HepG2 (cell line): ENCODE results near the gene AUTS2. TPM values are rescaled to one million over a fixed set of nuclear protein-coding genes. Genes with fewer than 3 reads are reported as not detected.

Source experiments
- ATAC-seq: fragments of 200-7000 bp; cut with Tn5 transposase; 3 replicates; pipeline ENCODE4 v1.9.1; 2020; ENCODE audit warnings: mild to moderate bottlenecking, moderate library complexity
- BruUV-seq: library from RNA; stranded (reverse); fragments of 400-500 nt; replicated peaks from 2 replicates; lab custom pipeline; 2021; lab: Mats Ljungman, UMichigan
- CTCF ChIA-PET: fragments of 300-600 bp; formaldehyde crosslinking; extraction: SDS; loops from one replicate; lab custom pipeline; 2021; ENCODE audit warnings: low total read pairs, inconsistent platforms, low intra/inter-chr PET ratio; lab: Yijun Ruan, JAX
- POLR2A ChIA-PET: fragments of 350-600 bp; sonication (Branson Sonifier 250); formaldehyde crosslinking; loops from one replicate; lab custom pipeline; 2020; ENCODE audit warnings: antibody characterized with exemption, inconsistent platforms; lab: Yijun Ruan, JAX
- DNase-seq: peaks from one replicate; pipeline ENCODE4 v3.0.0-alpha.2; 2015; ENCODE audit warnings: low spot score
- FAIRE-seq: peaks from 3 replicates; lab custom pipeline; 2011; peaks lifted over from hg19 to GRCh38; lab: Jason Lieb, UNC
- H2AFZ ChIP-seq: one replicate; pipeline ENCODE4 v1.6.1; 2011; ENCODE audit warnings: low read length, inconsistent platforms
- H3K27ac ChIP-seq: fragments of 300-600 bp; 3 replicates; pipeline ENCODE4 v1.8.0; 2011; ENCODE audit warnings: mixed run types, mild to moderate bottlenecking, mixed read lengths, low read length, inconsistent platforms; ENCODE audit not compliant: insufficient read depth; ENCODE audit errors: extremely low read length
- H3K27me3 ChIP-seq, 2 experiments: fragments of 200-600 bp in 1 of 2; 2 replicates in 1 of 2; 3 replicates in 1 of 2; pipeline versions ENCODE4 v1.6.0 to v1.8.0; 2011; ENCODE audit warnings: low read length in 2 of 2, mild to moderate bottlenecking in 2 of 2, moderate library complexity in 2 of 2, inconsistent platforms in 1 of 2; ENCODE audit not compliant: insufficient read depth in 2 of 2, control insufficient read depth in 1 of 2
- H3K36me3 ChIP-seq, 2 experiments: fragments of 200-600 bp in 1 of 2; replicated peaks in 1 of 2; 2 replicates in 1 of 2; 3 replicates in 1 of 2; pipeline versions ENCODE4 v1.5.1 to v1.8.0; 2011; ENCODE audit warnings: low read length in 2 of 2, inconsistent platforms in 1 of 2; ENCODE audit not compliant: insufficient read depth in 2 of 2, control insufficient read depth in 1 of 2
- H3K4me1 ChIP-seq: 2 replicates; pipeline ENCODE4 v1.5.1; 2012; ENCODE audit warnings: low read length, inconsistent platforms; ENCODE audit not compliant: insufficient read depth
- H3K4me2 ChIP-seq: 2 replicates; pipeline ENCODE4 v1.6.0; 2011; ENCODE audit warnings: low read depth, low read length, inconsistent platforms
- H3K4me3 ChIP-seq, 3 experiments: fragments of 200-600 bp in 1 of 3; sonication (generic), shearing (Covaris generic) in 1 of 3; replicated peaks in 1 of 3; 2 replicates each; pipeline ENCODE4 v1.5.1; 2011 to 2016; ENCODE audit warnings: low read length in 3 of 3, inconsistent platforms in 2 of 3, low read depth in 2 of 3, mild to moderate bottlenecking in 2 of 3, control low read depth in 1 of 3, mixed read lengths in 1 of 3; ENCODE audit not compliant: insufficient read depth in 1 of 3
- H3K79me2 ChIP-seq: one replicate; pipeline ENCODE4 v1.6.1; 2011; ENCODE audit warnings: low read length, inconsistent platforms; ENCODE audit not compliant: insufficient read depth
- H3K9ac ChIP-seq: 2 replicates; pipeline ENCODE4 v1.6.0; 2011; ENCODE audit warnings: mild to moderate bottlenecking, low read depth, low read length, inconsistent platforms; ENCODE audit not compliant: insufficient read depth
- H3K9me3 ChIP-seq: 2 replicates; pipeline ENCODE4 v1.5.1; 2012; ENCODE audit warnings: mild to moderate bottlenecking, low read length
- H4K20me1 ChIP-seq: 2 replicates; pipeline ENCODE4 v1.6.0; 2011; ENCODE audit warnings: inconsistent platforms, mild to moderate bottlenecking, low read length, moderate library complexity; ENCODE audit not compliant: insufficient read depth
- EHMT2 ChIP-seq: fragments of 200-600 bp; sonication (generic); IDR thresholded peaks from 2 replicates; pipeline ENCODE4 v1.7.0; 2017; ENCODE audit warnings: antibody characterized with exemption, low read depth, low read length, borderline replicate concordance
- KLF6 ChIP-seq: IDR thresholded peaks from 2 replicates; pipeline ENCODE4 v1.8.0; 2016; ENCODE audit warnings: missing biosample characterization, missing genetic modification reagents
- MAFK ChIP-seq, 2 experiments: IDR thresholded peaks in 1 of 2; conservative IDR thresholded peaks in 1 of 2; 2 replicates each; pipeline ENCODE4 v1.6.1; 2011; ENCODE audit warnings: improper control_type of control experiment in 2 of 2, low read length in 2 of 2
- MYC ChIP-seq: sonication (generic); formaldehyde crosslinking; IDR thresholded peaks from 2 replicates; pipeline ENCODE4 v1.9.0; 2021; ENCODE audit warnings: missing genetic modification reagents, borderline replicate concordance
- RBAK ChIP-seq: sonication (generic); formaldehyde crosslinking; IDR thresholded peaks from 2 replicates; pipeline ENCODE4 v1.5.1; 2020; ENCODE audit warnings: mild to moderate bottlenecking, missing genetic modification reagents
- UBTF ChIP-seq: sonication (generic); formaldehyde crosslinking; IDR thresholded peaks from 2 replicates; pipeline ENCODE4 v1.4.0; 2020; ENCODE audit warnings: mild to moderate bottlenecking, missing genetic modification reagents
- ZFP82 ChIP-seq: sonication (generic); formaldehyde crosslinking; IDR thresholded peaks from 2 replicates; pipeline ENCODE4 v1.5.1; 2020; ENCODE audit warnings: mild to moderate bottlenecking, missing genetic modification reagents, borderline replicate concordance
- ZNF230 ChIP-seq: sonication (generic); formaldehyde crosslinking; IDR thresholded peaks from 2 replicates; pipeline ENCODE4 v1.4.0; 2020; ENCODE audit warnings: mild to moderate bottlenecking, missing genetic modification reagents
- ZNF451 ChIP-seq: sonication (generic); formaldehyde crosslinking; IDR thresholded peaks from 2 replicates; pipeline ENCODE4 v1.5.0; 2020; ENCODE audit warnings: mild to moderate bottlenecking, missing genetic modification reagents
- ZNF576 ChIP-seq: sonication (generic); formaldehyde crosslinking; IDR thresholded peaks from 2 replicates; pipeline ENCODE4 v1.4.0; 2020; ENCODE audit warnings: mild to moderate bottlenecking, missing genetic modification reagents
- WGBS: methylation state at CpG from one replicate; pipeline ENCODE4 v1.1.6; 2017; ENCODE audit warnings: low lambda C conversion rate; 5-methylcytosine and 5-hydroxymethylcytosine counted together
- in situ Hi-C: cut with HindIII; loops from 2 replicates; pipeline ENCODE4 v1.10.0; 2017; ENCODE audit warnings: low pct_unique_long_range_greater_than_20kb; ENCODE audit not compliant: extremely low pct_ligation_motif_present
- intact Hi-C: fragments of 100-400 bp; cut with micrococcal nuclease; formaldehyde crosslinking; loops from one replicate; pipeline ENCODE4 v1.10.0; 2022; ENCODE audit not compliant: unreplicated experiment
- polyA plus RNA-seq, 8 experiments: library from polyadenylated mRNA; depleted of rRNA in 3 of 8; stranded (reverse) in 7 of 8; unstranded in 1 of 8; fragments of >200 nt; fragmentation: Illumina TruSeq in 4 of 8; extraction: Trizol in 4 of 8; gene quantifications; 2 replicates each; pipeline versions ENCODE4 v1.2.1 to v1.2.3, GENCODE V29; 2011 to 2016; ENCODE audit warnings: low read depth in 4 of 8, missing spikeins in 1 of 8, mixed read lengths in 1 of 8; ENCODE audit not compliant: insufficient read depth in 1 of 8
- total RNA-seq, 5 experiments: library from RNA; depleted of rRNA; stranded (reverse); fragments of >200 nt; fragmentation: Illumina TruSeq; extraction: Trizol; gene quantifications; 2 replicates each; pipeline ENCODE4 v1.2.3, GENCODE V29; 2016; ENCODE audit warnings: low read depth in 1 of 5
- TF ChIP-seq, protein P1 (sequence below), 2 experiments: sonication (generic) in 1 of 2; formaldehyde crosslinking in 1 of 2; IDR thresholded peaks; 2 replicates each; pipeline versions ENCODE4 v1.4.0 to v1.6.1; 2016 to 2020; ENCODE audit warnings: borderline replicate concordance in 1 of 2, low read depth in 1 of 2, mild to moderate bottlenecking in 1 of 2, missing genetic modification reagents in 1 of 2

Gene AUTS2
- total and polyA plus RNA-seq, 2 of the 13 experiments (the other 11 are each of a cell fraction or from before 2014, with no cell fraction given): 0.38 TPM; not detected in 1

DNA sequence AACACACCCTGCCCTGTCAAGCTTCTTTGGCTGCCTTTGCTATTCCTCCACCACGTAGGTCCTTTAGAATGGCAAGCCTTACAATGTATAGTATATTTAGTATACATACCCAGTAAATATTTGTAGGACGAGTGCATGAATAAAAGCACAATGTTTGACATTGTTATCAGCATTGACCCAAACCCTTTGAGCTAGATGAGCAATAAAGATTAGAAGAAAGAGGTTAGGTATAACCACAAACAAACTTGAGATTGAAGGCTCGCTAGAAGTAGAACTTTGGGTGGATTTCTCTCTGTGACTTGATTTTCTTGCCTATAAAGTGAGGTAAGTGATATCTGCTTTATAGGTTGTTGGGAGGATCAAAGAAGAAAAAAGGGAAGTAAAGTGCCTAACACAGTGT, 972.7 kb downstream of the AUTS2 start:
- ATAC-seq (no peak), DNase-seq (no peak), FAIRE-seq (no peak)
- H3K4me2 ChIP-seq: 0 out of 2 replicates have a peak overlapping the region, but pooled peaks have one; percentile 66
- ChIA-PET CTCF (no interaction called here), POLR2A (no interaction called here)
- H3K27me3 ChIP-seq: no peaks in the 10 kb centered on the region
- H3K36me3 ChIP-seq: no peaks in the 10 kb centered on the region
- no peaks in the 10 kb centered on the region for H3K9me3 ChIP-seq
- H3K4me1 ChIP-seq: peaks cover 33% of the 10 kb centered on the region
- H3K79me2 ChIP-seq: no peaks in the 10 kb centered on the region
- in situ Hi-C loops (no loop called here), intact Hi-C loops (no loop called here)
- no peak overlapping the region for H2AFZ ChIP-seq
- no peak overlapping the region for H3K4me3 ChIP-seq
- WGBS: 1% methylated on average over 3 of the region's 3 CpGs
- TF ChIP-seq ZNF230 (CRISPR knock-in tag) (no peak), KLF6 (CRISPR knock-in tag) (no peak), RBAK (CRISPR knock-in tag) (no peak), MYC (CRISPR knock-in tag) (no peak), ZFP82 (CRISPR knock-in tag) (no peak), ZNF451 (no peak), MAFK (conservative IDR thresholded peaks at IDR 0.05 in 1 of 2, IDR thresholded peaks at IDR 0.05 in 1 of 2; ENCODE audit: low read length in 2 of 2) (no peak), ZNF576 (CRISPR knock-in tag) (no peak), UBTF (CRISPR knock-in tag) (no peak), EHMT2 (no peak)
- TF ChIP-seq, protein P1, sequence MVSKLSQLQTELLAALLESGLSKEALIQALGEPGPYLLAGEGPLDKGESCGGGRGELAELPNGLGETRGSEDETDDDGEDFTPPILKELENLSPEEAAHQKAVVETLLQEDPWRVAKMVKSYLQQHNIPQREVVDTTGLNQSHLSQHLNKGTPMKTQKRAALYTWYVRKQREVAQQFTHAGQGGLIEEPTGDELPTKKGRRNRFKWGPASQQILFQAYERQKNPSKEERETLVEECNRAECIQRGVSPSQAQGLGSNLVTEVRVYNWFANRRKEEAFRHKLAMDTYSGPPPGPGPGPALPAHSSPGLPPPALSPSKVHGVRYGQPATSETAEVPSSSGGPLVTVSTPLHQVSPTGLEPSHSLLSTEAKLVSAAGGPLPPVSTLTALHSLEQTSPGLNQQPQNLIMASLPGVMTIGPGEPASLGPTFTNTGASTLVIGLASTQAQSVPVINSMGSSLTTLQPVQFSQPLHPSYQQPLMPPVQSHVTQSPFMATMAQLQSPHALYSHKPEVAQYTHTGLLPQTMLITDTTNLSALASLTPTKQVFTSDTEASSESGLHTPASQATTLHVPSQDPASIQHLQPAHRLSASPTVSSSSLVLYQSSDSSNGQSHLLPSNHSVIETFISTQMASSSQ (IDR thresholded peaks at IDR 0.05; ENCODE audit: low read depth): no peak
- TF ChIP-seq, protein P1 (CRISPR knock-in tag; IDR thresholded peaks at IDR 0.05; ENCODE audit: borderline replicate concordance): no peak
- BruUV-seq: no TSS peak
- H3K9ac ChIP-seq: no peak overlapping the region
- no peaks in the 10 kb centered on the region for H4K20me1 ChIP-seq
- no peak overlapping the region for H3K27ac ChIP-seq
